ENCODE data around the gene TBC1D25.

TBC1D25 gene, protein sequence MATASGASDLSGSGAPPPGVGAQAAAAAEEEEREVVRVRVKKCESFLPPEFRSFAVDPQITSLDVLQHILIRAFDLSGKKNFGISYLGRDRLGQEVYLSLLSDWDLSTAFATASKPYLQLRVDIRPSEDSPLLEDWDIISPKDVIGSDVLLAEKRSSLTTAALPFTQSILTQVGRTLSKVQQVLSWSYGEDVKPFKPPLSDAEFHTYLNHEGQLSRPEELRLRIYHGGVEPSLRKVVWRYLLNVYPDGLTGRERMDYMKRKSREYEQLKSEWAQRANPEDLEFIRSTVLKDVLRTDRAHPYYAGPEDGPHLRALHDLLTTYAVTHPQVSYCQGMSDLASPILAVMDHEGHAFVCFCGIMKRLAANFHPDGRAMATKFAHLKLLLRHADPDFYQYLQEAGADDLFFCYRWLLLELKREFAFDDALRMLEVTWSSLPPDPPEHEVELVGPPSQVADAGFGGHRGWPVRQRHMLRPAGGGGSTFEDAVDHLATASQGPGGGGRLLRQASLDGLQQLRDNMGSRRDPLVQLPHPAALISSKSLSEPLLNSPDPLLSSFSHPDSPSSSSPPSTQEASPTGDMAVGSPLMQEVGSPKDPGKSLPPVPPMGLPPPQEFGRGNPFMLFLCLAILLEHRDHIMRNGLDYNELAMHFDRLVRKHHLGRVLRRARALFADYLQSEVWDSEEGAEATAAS

DNA sequence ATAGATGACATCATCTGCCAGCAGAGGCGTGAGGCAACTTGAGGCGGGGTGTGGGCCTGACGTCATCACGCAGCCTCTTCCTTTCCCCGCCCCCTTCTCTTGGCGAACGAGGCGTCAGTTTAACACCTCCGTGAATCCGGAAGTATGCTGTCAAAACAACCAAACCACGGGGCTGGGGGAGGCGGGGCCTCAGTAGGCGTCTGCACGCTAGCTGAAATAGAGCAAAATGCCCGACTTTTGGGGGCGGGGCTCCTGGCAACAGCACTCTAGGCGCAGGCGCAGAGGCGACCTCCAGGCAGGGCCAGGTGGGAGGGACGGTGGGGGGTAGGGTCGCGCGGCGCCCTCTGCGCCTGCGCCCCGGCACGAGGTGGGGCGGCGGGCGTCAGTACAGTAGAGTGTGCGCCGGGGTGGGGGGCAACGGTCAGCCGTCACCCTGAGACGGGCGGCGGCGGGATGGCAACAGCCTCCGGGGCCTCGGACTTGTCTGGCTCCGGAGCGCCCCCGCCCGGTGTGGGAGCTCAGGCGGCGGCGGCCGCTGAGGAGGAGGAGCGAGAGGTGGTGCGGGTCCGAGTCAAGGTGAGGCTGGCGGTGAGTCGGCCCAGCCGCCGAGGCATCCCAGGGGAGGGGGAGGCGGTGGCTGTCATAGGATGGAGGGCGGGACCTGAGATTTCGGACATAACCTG lies at the start of gene TBC1D25:
TBC1D25 (plus strand) TSS at position 370 of the 683 bp plus-strand sequence; CDS start at position 454, 84 bp downstream.
- DNase-seq, result peak; percentile 93

DNA sequence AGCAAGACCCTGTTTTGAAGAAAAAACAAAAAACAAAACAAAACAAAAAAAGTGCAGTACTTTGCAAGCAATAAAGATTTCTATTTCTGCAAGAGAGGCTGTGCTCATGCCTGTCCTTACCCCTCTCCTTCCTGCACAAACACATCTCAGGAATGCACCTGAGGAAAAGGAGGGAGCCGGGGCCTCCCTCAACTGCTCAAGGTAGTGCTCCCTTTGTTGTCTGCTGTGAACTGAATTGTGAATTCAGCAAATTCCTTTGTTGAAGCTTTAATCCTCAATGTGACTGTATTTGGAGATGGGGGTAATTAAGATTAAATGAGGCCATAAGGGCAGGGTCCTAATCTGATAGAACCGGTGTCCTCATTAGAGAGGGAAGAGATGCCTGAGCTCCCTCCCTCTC lies 49.6 kb upstream of the TBC1D25 start:
- no peak for DNase-seq

DNA sequence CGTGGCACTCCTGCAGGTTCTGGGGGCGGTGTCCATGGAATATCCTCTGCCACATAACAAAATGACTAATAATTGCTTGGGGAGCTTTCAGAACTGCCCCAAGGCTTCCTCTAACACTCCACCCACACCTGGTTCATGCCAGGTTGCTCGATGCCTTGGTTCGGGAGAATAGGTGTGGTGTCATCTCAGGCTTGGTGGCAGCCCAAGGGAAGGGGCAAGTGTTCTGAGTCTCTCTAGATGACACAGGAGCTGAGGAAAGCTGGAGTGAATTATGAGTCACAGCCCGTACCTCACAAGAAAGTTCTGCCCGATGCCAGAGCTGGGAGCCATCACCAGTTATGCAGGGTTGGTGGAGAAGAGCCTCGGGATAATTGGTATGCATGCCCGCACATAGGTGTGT lies 48.9 kb upstream of the TBC1D25 start:
- DNase-seq, result no peak

DNA sequence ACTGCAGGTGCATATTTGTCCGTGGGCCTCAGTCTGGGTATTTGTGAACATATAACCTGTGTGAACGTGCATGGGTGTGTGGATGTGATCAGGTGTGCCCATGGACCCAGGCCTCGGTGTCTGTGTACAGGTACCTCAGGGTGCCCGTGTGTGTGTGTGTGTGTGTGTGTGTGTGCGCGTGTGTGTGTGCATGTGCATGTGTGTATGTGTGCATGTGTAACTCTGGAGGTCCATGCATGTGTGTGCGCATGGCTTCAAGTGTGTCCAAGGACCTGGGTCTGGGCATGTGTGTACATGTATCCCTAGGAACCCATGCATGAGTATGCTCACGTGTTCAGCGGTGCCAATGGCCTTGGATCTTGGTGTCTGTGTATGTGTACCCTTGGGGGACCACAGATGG lies 47.7 kb upstream of the TBC1D25 start:
- DNase-seq, result no peak

DNA sequence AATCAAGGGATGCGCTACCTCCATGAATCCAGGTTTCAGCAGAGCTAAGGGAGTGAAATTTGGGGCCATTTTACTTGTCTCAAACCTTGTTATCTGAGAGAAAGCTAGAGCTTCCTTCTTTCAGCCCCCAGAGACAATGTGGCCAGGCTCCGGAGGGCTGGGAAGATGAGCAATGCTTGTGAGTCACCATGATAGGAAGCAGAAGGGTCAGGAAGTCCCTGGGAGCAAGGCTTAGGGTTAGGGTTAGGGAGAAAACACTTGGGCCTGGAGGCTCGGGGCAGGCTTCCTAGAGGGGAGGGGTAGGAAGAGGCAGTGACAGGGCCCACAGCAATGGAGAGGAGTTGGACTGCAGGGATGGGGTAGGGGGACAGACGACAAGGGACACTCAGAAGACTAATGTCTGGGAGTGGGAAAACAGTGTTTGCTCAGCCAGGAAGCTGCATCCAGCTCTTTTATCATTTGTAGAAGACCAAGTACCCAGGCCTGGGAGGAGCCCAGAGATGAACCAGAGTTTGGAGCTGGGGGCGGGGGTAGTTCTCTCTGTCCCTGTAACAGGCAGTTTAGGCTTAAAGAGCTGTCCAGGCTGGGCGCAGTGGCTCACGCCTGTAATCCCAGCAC lies 47.1 kb upstream of the TBC1D25 start:
- no peak for DNase-seq

DNA sequence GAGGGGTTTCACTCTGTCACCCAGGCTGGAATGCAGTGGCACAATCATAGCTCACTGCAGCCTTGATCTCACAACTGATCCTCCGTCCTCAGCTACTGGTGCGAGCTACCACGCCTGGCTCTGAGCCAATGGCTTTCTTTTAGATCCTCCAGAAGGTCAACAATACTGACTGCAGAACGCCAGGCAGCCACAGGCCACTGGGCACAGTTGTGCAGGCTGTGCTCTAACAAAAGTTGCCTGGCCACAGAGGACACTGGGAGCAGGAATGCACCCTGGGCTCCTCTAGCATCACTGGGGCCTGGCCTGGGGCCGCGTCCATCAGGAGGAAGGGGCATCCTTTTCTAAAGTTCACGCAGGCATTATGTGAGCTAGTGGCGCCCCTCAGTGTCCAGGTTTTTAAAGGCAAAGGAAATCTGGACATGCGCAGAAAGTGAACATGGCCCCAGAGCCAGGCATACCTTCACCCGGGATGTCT lies 45.6 kb upstream of the TBC1D25 start:
- DNase-seq, result no peak

DNA sequence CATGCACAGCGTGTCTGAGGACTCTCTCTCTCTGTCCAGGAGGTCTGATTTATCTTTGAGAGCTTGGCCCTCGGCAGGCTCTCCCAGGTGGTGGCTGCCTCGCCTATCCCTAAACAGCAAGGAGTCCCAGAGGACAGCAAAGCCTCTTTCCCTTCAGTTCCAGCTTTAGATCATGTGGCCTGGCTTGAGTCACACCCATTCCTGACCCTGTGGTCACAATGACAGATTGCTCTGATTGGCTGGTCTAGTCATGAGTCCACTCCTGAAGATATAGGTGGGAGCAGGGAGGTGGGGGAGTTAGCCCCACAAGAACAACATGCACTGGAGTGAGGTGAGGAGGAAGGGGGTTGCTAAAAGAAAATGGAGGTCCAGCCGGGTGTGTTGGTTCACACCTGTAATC lies 42.9 kb upstream of the TBC1D25 start:
- no peak for DNase-seq

DNA sequence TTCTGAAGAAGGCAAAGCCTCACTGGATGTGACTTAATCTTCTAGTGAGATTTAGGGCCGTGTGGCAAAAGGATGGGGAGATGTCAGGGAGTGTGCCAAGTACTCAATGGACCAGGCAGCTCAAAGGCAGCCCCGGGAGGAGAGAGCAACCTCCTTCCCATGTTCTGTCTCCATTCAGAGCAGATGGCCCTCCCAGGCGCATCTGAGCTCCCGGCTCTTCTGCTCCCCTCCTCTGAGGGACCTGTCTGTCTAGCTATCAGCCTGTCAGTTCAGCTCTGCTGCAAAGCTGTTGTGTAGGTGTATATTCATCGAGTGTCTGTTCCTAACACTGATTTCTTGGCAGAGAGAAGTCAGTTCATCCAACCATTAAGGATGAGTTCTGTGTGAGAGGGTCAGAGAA lies 41.6 kb upstream of the TBC1D25 start:
- no peak for DNase-seq

DNA sequence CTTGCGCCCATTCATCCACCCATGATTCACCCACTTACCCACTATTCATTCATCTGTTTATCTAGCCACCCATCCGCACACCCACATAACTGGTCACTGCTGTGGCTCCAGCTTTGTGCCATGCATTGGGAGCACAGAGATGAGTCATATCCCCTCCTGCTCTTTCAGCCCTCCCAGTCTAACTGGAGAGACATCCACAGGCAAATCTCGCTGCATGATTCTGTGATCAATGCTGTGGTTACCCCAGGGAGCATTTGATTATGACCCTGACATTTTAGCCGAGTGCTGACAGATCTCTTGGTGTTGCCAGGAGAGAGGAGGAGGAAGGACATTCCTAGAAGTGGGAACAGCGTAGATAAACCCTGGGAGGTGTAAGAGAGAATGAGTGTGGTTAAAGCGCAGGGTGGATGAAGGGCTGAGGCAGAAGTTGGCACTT lies 41.1 kb upstream of the TBC1D25 start:
- no peak for DNase-seq

DNA sequence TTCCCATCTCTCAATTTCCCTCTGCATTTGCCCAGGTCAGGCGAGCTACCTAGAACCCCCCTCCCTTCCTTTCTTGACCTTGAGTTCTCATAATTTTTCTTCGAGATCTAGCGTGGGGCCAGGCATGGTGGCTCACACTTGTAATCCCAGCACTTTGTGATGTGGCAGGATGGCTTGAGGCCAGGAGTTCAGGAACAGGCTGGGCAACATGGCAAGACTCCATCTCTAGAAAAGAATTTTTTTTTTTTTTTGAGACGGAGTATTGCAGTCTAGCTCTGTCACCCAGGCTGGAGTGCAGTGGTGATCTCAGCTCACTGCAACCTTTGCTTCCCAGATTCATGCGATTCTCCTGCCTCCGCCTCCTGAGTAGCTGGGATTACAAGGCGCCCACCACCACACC lies 35.3 kb upstream of the TBC1D25 start:
- DNase-seq, result no peak

DNA sequence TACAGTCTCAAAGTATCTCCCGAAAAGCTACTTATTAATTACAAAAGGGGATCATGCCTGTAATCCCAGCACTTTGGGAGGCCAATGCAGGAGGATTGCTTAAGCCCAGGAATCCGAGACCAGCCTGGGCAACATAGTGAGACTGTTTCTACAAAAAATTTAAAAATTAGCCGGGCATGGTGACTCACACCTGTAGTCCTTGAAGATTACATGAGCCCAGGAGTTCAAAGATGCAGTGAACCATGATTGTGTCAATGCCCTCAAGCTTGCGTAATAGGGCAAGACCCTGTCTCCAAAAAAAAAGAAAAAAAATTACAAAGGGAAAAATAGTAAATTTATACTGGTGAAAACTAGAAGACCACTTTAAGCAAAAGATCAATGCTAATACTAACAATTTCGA lies 34.0 kb upstream of the TBC1D25 start:
- no peak for DNase-seq

DNA sequence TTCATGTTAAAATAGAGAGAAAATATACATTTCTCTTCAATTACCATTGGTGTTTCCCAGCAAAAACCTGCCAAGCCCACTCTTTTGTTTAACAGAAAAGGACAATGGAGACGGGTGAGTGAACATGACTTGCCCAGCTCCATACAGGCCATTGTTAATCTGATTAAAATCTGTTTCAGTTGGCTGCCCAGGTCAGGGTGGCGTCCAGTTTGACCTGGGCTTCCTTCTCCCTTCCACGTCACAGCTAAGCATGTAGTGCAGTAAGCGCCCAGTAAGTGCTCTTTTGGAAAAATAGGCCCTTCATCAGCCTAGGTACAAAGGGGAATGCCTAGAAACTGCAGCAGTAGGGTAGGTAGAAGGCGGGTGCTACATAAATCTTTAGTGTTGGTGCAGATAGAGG lies 32.3 kb upstream of the TBC1D25 start:
- DNase-seq, result no peak

DNA sequence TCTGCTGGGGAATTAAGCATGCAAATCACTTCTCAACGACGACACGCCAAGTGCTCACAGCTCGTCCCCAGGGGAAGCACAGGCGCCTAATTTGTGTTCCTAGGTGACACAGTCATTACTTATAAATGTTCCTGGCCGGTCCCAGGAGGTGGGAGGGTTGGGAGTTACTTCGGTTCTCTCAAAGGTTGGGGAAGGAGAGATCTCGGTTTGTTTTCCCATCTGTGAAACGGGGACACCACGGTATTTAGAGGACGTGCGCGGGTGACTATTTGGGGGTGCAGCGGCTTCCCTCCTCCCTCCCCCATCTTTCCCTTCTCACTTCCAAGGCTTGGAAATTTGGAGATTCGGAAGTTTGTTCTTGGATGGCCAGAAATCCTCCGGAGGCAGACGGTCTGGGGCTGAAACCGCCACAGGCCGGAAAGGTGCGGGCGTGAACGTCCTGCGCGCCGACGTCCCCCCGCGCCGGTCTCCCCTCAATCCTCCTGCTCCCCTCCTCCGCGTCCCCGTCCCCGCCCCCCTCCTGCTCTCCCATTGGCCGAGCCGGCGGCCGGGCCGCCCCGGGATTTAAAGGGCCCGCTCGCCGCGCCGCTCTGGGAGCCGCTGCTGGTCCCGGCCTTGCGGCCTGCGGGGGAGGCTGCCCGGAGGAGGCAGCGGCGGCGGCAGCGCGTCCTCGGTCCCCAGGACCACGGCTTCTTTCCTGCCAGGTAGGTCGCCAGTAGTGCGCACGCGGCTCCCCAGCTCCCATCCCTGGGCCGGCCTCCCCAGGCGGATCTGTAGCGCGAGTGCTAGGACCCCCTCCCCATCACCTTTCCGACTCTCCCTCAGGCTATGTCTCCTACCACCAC lies 30.9 kb upstream of the TBC1D25 start, which contains the start of gene PORCN:
PORCN (plus strand) TSS at position 593 of the 845 bp plus-strand sequence. CDS start 829 bp downstream, outside the sequence.
- DNase-seq, result peak; percentile 85

DNA sequence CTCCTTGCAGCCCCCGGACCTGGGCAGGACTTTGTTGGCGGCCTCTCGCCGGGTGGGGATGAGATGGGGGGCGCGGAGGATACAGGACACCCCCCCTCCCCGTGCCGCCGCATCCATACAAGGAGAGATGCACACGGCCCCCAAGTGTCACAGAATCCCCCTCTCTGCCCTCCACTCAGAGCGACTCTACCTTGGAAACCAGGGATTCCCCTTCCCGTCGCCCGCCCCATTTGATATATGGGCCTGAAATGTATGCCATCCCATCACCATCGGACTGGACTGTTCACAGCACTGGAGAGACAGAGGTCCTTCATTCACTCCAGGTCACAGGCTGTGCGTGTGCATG lies 30.3 kb upstream of the TBC1D25 start:
- no peak for DNase-seq

DNA sequence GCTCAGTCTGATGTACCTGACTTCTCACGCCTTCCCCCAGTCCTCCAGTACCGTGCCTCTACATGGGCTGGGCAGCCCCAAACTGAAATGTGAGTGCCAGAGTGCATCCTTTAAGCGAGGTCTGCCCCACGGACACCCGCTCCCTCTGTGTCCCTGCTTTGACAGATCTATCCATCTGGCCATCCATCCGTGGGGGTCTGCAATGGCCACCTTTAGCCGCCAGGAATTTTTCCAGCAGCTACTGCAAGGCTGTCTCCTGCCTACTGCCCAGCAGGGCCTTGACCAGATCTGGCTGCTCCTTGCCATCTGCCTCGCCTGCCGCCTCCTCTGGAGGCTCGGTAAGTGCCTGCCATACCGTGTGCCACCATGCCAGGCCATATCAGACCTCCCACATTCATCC lies 29.9 kb upstream of the TBC1D25 start:
- DNase-seq, result no peak

DNA sequence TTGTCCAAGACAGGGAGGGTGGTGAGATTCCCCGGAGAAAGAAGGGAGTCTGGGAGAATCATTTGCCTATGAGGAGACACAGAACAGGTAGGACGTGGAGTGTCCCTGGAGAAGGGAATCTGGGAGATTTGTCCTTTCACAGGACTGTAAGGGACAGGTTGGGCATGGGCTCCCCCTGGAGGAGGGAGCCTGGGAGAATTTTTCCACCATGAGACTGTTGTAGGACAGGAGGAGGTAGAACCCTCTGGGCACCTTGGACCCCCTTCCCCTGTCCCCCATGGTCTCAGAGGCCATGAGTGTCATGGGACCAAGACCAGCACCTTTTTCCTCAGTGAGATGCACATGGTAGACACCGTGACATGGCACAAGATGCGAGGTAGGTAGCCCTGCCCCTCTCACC lies 28.0 kb upstream of the TBC1D25 start:
- DNase-seq, result no peak

DNA sequence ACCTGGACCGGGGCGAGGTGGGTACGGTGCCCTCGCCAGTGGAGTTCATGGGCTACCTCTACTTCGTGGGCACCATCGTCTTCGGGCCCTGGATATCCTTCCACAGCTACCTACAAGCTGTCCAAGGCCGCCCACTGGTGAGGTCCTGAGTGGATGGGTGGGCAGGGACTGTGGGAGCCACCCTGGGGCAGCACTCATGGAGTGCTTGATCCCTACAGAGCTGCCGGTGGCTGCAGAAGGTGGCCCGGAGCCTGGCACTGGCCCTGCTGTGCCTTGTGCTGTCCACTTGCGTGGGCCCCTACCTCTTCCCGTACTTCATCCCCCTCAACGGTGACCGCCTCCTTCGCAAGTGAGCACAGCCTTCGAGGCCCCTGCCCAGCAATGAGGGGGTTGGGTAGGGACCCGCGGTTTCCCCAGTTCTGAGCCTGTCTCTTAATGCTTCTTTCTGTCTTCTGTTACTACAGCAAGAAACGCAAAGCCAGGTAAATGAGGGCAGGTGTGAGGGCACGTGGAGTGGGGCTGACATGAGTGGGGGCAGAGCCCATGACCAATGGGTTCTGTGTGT lies 27.1 kb upstream of the TBC1D25 start:
- DNase-seq, result no peak

DNA sequence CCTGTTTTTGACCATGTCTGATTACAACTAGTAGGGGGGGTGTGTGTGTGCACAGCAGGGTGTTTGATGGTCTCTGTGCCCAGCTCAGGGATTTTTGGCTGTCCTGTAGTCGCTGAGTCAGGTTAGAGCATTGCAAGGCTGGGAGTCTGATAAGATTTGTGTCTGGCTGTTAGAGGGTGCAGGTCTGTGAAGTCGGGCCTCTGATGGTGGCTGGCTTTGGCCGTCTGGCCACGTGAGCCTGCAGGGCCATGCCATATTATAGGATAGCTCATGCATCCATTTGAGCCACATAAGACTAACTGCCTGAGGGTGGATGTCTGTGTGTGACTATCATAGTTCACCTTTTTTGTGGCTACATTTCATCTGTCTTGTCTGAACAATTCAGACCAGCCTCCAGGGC lies 25.8 kb upstream of the TBC1D25 start:
- no peak for DNase-seq

DNA sequence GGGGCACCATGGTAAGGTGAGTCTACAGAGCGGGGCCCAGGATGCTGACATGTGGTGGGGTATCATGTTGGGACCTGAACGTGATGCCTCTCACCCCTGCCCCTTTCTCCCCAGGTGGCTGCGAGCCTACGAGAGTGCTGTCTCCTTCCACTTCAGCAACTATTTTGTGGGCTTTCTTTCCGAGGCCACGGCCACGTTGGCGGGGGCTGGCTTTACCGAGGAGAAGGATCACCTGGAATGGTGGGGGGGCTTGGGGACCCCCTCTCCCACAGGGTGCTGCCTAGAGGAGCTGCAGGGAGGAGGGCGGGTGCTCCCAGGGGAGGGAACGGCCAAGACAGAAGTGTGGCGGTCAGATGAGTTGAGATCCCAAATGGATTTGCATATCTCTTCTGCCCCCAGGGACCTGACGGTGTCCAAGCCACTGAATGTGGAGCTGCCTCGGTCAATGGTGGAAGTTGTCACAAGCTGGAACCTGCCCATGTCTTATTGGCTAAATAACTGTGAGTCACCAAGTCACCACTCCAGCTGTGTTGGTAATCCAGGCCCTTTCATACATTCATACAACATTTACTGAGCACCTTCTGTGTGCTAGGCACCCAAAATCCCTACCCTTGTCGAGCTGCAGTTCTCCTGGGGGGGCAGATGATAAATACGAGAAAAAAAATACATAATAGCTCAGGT lies 25.2 kb upstream of the TBC1D25 start:
- no peak for DNase-seq

DNA sequence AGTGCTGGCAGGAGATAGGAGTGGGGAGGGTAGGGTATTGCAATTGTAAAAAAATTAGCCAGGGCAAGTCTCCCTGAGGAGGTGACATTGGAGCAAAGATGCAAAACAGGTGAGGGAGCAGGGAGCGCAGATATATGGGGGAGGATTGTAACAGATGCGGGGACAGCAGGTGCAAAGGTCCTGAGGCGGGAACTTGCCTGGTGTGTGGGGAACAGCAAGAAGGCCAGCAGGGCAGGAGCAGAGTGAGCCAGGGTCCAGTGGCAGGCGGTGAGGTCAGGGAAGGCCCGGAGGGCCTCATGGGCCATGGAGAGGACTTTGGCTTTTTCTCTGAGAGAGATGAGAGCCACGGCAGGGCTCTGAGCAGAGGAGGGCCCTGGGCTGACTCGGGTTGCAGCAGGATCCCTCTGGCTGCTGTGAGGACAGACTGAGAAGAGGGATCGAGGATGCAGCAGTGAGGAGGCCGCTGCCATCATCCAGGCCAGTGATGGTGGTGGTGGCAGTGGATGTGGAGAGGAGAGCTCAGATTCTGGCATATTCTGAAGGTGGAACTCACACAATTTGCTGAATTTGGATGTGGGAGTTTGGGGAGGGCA lies 24.6 kb upstream of the TBC1D25 start:
- no peak for DNase-seq

DNA sequence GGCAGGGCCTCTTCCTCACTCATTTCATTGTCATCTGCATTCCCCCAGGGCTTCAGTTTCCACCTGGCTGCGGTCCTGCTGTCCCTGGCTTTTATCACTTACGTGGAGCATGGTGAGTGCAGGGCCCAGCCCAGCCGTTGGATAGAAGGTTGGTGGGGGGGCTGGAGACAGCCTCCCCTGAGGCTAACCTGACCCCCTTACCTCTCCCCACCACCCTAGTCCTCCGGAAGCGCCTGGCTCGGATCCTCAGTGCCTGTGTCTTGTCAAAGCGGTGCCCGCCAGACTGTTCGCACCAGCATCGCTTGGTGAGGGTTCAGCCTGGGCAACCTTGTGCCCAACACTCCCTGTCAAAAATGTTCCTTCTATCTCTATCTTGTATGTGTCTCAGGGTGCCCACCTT lies 23.7 kb upstream of the TBC1D25 start:
- DNase-seq, result no peak

Measured in activated CD8-positive, alpha-beta memory T cell treated with anti-CD3 and anti-CD28 coated beads, Interleukin-2, amount 50 U/mL, for 48 hours (primary cell).